ENCODE data around the gene PRR15L. TPM values are rescaled to one million over a fixed set of nuclear protein-coding genes. Genes with fewer than 3 reads are reported as not detected.

PRR15L gene
- total RNA-seq, 6 donors from 2014 or later: 34.2 to 105 (median 75.2) TPM

- Histone ChIP-seq H3K9me3 (no peaks in the 10 kb centered on the region), H3K27me3 (no peaks in the 10 kb centered on the region), H3K4me3 (no peak overlapping the region), H3K27ac (peak overlapping the region; percentile 51 to 89 (median 72)), H3K36me3 (peaks cover 0 to 27% (median 5%) of the 10 kb centered on the region in 4 donors), H3K4me1 (peaks cover 18 to 72% (median 49%) of the 10 kb centered on the region in 4 donors)
- DNase-seq: no peak
- TF ChIP-seq POLR2A (IDR thresholded peaks at IDR 0.05) (peak in 1 of 4 donors; percentile 27), EP300 (IDR thresholded peaks at IDR 0.05) (no peak)
- 21 to 49% methylated on average over 5 of the region's 5 CpGs for WGBS, 2 donors
- no peak for ATAC-seq (ENCODE audit: low FRiP score in 2 of 2)
Measured at GRCh38 chr17:47948706-47949196, 8.9 kb downstream of the PRR15L start.

- Histone ChIP-seq H3K36me3 (peaks cover 0 to 27% (median 5%) of the 10 kb centered on the region in 4 donors), H3K9me3 (no peaks in the 10 kb centered on the region), H3K27ac (peak overlapping the region in 2 of 4 donors; percentile 0 to 54), H3K4me1 (peaks cover 23 to 72% (median 54%) of the 10 kb centered on the region in 4 donors), H3K4me3 (no peak overlapping the region), H3K27me3 (no peaks in the 10 kb centered on the region)
- 24 to 32% methylated on average over 2 of the region's 2 CpGs for whole genome bisulfite sequencing, 2 donors
- peak in 1 of 2 donors; percentile 88 for DNase-seq
- TF ChIP-seq EP300 (IDR thresholded peaks at IDR 0.05) (no peak), POLR2A (IDR thresholded peaks at IDR 0.05) (no peak), CTCF (IDR thresholded peaks at IDR 0.05) (peak; percentile 56 to 77 (median 74)), POLR2AphosphoS5 (IDR thresholded peaks at IDR 0.05) (no peak)
- ATAC-seq (ENCODE audit: low FRiP score in 2 of 2): peak; percentile 77 to 92
Measured at GRCh38 chr17:47946929-47947397, 10.7 kb downstream of the PRR15L start.

- Histone ChIP-seq H3K27me3 (no peaks in the 10 kb centered on the region), H3K27ac (peak overlapping the region in 3 of 4 donors; percentile 0 to 56 (median 54)), H3K36me3 (peaks cover 0 to 26% (median 5%) of the 10 kb centered on the region in 4 donors), H3K4me1 (peaks cover 24 to 71% (median 51%) of the 10 kb centered on the region in 4 donors), H3K4me3 (no peak overlapping the region), H3K9me3 (no peaks in the 10 kb centered on the region)
- 67 to 86% methylated on average over 2 to 6 of the region's 6 CpGs for WGBS, 2 donors
- TF ChIP-seq CTCF (IDR thresholded peaks at IDR 0.05) (no peak), POLR2AphosphoS5 (IDR thresholded peaks at IDR 0.05) (no peak), POLR2A (IDR thresholded peaks at IDR 0.05) (peak in 1 of 4 donors; percentile 11), EP300 (IDR thresholded peaks at IDR 0.05) (no peak)
- DNase-seq: no peak
- no peak for ATAC-seq (ENCODE audit: low FRiP score in 2 of 2)
Measured at GRCh38 chr17:47946516-47946915, 11.2 kb downstream of the PRR15L start.

- ATAC-seq (ENCODE audit: low FRiP score in 2 of 2): no peak
- no peak for DNase-seq
- WGBS, 2 donors: 83 to 89% methylated on average over 10 of the region's 10 CpGs
- H3K4me3 ChIP-seq: no peak overlapping the region
- peak overlapping the region in 2 of 4 donors; percentile 54 to 56 for H3K27ac ChIP-seq
- peak in 1 of 4 donors; percentile 2 for TF ChIP-seq POLR2A (IDR thresholded peaks at IDR 0.05)
- TF ChIP-seq POLR2AphosphoS5 (IDR thresholded peaks at IDR 0.05): no peak
- no peaks in the 10 kb centered on the region for H3K9me3 ChIP-seq
- H3K4me1 ChIP-seq: peaks cover 26 to 67% (median 47%) of the 10 kb centered on the region in 4 donors
- no peaks in the 10 kb centered on the region for H3K27me3 ChIP-seq
- peaks cover 0 to 20% (median 5%) of the 10 kb centered on the region in 4 donors for H3K36me3 ChIP-seq
Measured at GRCh38 chr17:47945529-47946508, 11.9 kb downstream of the PRR15L start.

- TF ChIP-seq POLR2A (IDR thresholded peaks at IDR 0.05): peak in 1 of 4 donors; percentile 0
- TF ChIP-seq EP300 (IDR thresholded peaks at IDR 0.05): no peak
- TF ChIP-seq CTCF (IDR thresholded peaks at IDR 0.05): no peak
- H3K9me3 ChIP-seq: no peaks in the 10 kb centered on the region
- H3K27me3 ChIP-seq: no peaks in the 10 kb centered on the region
- peaks cover 33 to 65% (median 47%) of the 10 kb centered on the region in 4 donors for H3K4me1 ChIP-seq
- H3K4me3 ChIP-seq: no peak overlapping the region
- H3K27ac ChIP-seq: peak overlapping the region in 2 of 4 donors; percentile 54 to 56
- DNase-seq: no peak
- WGBS, 2 donors: 70 to 76% methylated on average over 8 of the region's 8 CpGs
- H3K36me3 ChIP-seq: peaks cover 0 to 20% (median 5%) of the 10 kb centered on the region in 4 donors
- ATAC-seq (ENCODE audit: low FRiP score in 2 of 2): no peak
Measured at GRCh38 chr17:47945080-47945479, 12.6 kb downstream of the PRR15L start.

Data from upper lobe of left lung (tissue), 6 donors.